SK-N-SH (cell line): Measurements from ENCODE around the gene IZUMO4. TPM values are rescaled to one million over a fixed set of nuclear protein-coding genes. Genes with fewer than 3 reads are reported as not detected.

Experiments used
- polyA plus RNA-seq, 3 experiments: library from polyadenylated mRNA; depleted of rRNA; stranded (reverse); fragments of >200 nt; gene quantifications; 2 replicates each; pipeline ENCODE4 v1.2.3, GENCODE V29; 2012

The IZUMO4 gene
- polyA plus RNA-seq, 1 of the 3 experiments (the other 2 are of a cell fraction) = 4.6 TPM

Other genes starting within 250 kb of the IZUMO4 start
- gene REXO1, start 248.4 kb upstream of the IZUMO4 start, polyA plus RNA-seq (2012; rRNA removed) = 9.0 and 18.8 TPM in 2 replicates
- 11.3 and 16.1 TPM in 2 replicates for gene KLF16, start 233.3 kb upstream of the IZUMO4 start, polyA plus RNA-seq (2012; rRNA removed)
- gene ABHD17A, start 211.4 kb upstream of the IZUMO4 start, polyA plus RNA-seq (2012; rRNA removed) = 61.1 and 69.1 TPM in 2 replicates
- 1.7 and 2.8 TPM in 2 replicates for gene ADAT3, start 191.5 kb upstream of the IZUMO4 start, polyA plus RNA-seq (2012; rRNA removed)
- 11.8 and 30.0 TPM in 2 replicates for gene SCAMP4, start 191.5 kb upstream of the IZUMO4 start, polyA plus RNA-seq (2012; rRNA removed)
- gene CSNK1G2, start 155.7 kb upstream of the IZUMO4 start, polyA plus RNA-seq (2012; rRNA removed) = 77.3 and 79.4 TPM in 2 replicates
- 54.4 and 66.8 TPM in 2 replicates for gene BTBD2, start 81.2 kb upstream of the IZUMO4 start, polyA plus RNA-seq (2012; rRNA removed)
- 58.9 and 65.4 TPM in 2 replicates for gene MKNK2, start 45.7 kb upstream of the IZUMO4 start, polyA plus RNA-seq (2012; rRNA removed)
- 21.4 and 24.1 TPM in 2 replicates for gene MOB3A, start 589 bp upstream of the IZUMO4 start, polyA plus RNA-seq (2012; rRNA removed)
- gene AP3D1, start 54.7 kb downstream of the IZUMO4 start, polyA plus RNA-seq (2012; rRNA removed) = 79.7 and 127 TPM in 2 replicates
- gene DOT1L, start 67.0 kb downstream of the IZUMO4 start, polyA plus RNA-seq (2012; rRNA removed) = 3.6 and 5.0 TPM in 2 replicates
- gene PLEKHJ1, start 139.4 kb downstream of the IZUMO4 start, polyA plus RNA-seq (2012; rRNA removed) = 128 and 151 TPM in 2 replicates
- 35.0 and 55.8 TPM in 2 replicates for gene SF3A2, start 139.9 kb downstream of the IZUMO4 start, polyA plus RNA-seq (2012; rRNA removed)
- 16.0 and 18.1 TPM in 2 replicates for gene AMH, start 152.4 kb downstream of the IZUMO4 start, polyA plus RNA-seq (2012; rRNA removed)
- gene JSRP1, start 159.5 kb downstream of the IZUMO4 start, polyA plus RNA-seq (2012; rRNA removed) = 0.76 and 0.88 TPM in 2 replicates
- gene PEAK3, start 185.3 kb downstream of the IZUMO4 start, polyA plus RNA-seq (2012; rRNA removed) = not detected in 2 replicates
- gene LINGO3, start 211.2 kb downstream of the IZUMO4 start, polyA plus RNA-seq (2012; rRNA removed) = not detected in 2 replicates
- 1,077 and 1,193 TPM in 2 replicates for gene LSM7, start 231.7 kb downstream of the IZUMO4 start, polyA plus RNA-seq (2012; rRNA removed)
- 48.5 and 58.1 TPM in 2 replicates for gene SPPL2B, start 231.8 kb downstream of the IZUMO4 start, polyA plus RNA-seq (2012; rRNA removed)